Neutrophil (primary cell): Measurements from ENCODE around the gene RPRD1A.

ENCODE experiments used
- H3K27ac ChIP-seq: fragments of 200-600 bp; sonication (generic); 2 replicates; pipeline ENCODE4 v1.5.1; 2016; ENCODE audit warnings: mild to moderate bottlenecking, moderate library complexity
- H3K27me3 ChIP-seq: fragments of 200-600 bp; sonication (generic); 2 replicates; pipeline ENCODE4 v1.6.0; 2016; ENCODE audit warnings: mild to moderate bottlenecking
- H3K36me3 ChIP-seq: fragments of 200-600 bp; sonication (generic); 2 replicates; pipeline ENCODE4 v1.5.1; 2017
- H3K4me1 ChIP-seq, 2 experiments: fragments of 200-600 bp in 1 of 2; sonication (generic) in 1 of 2; 1 replicate in 1 of 2; 2 replicates in 1 of 2; pipeline versions ENCODE4 v1.5.1 to v1.6.1; 2013 to 2016; ENCODE audit warnings: low read depth in 1 of 2, low read length in 1 of 2, mild to moderate bottlenecking in 1 of 2, moderate library complexity in 1 of 2; ENCODE audit not compliant: control insufficient read depth in 1 of 2, insufficient read depth in 1 of 2
- H3K4me3 ChIP-seq, 2 experiments: fragments of 200-600 bp in 1 of 2; sonication (generic) in 1 of 2; 1 replicate in 1 of 2; 2 replicates in 1 of 2; pipeline ENCODE4 v1.5.1; 2013 to 2016; ENCODE audit warnings: low read depth in 1 of 2, low read length in 1 of 2, mild to moderate bottlenecking in 1 of 2, moderate library complexity in 1 of 2
- H3K9me3 ChIP-seq: fragments of 200-600 bp; sonication (generic); 2 replicates; pipeline ENCODE4 v1.5.1; 2016
- TF ChIP-seq, protein P1 (sequence below): fragments of 200-600 bp; sonication (generic); IDR thresholded peaks from 2 replicates; pipeline ENCODE4 v1.5.1; 2016; ENCODE audit warnings: antibody characterized with exemption

Gene RPRD1A

DNA sequence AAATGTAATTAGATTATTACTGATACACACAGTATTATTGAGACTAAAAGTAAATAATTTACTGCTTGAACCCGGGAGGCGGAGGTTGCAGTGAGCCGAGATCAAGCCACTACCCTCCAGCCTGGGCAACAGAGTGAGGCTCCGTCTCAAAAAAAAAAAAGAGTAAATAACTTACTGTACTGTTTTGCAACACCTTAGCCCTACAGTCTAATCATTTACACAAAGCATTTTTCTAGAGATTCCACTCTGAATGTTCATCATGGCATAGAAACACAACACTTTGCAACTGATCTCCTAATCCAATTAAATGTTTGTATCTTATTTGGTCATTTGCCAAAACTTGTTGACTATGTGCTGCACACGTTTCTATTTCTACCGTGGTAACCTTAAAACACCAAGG, 118.3 kb downstream of the RPRD1A start:
- Histone ChIP-seq H3K9me3 (no peaks in the 10 kb centered on the region), H3K4me3 (no peak overlapping the region), H3K27ac (no peak overlapping the region), H3K27me3 (peaks cover 27% of the 10 kb centered on the region), H3K4me1 (peaks cover 7 to 10% of the 10 kb centered on the region in 2 experiments), H3K36me3 (no peaks in the 10 kb centered on the region)
- TF ChIP-seq, protein P1, sequence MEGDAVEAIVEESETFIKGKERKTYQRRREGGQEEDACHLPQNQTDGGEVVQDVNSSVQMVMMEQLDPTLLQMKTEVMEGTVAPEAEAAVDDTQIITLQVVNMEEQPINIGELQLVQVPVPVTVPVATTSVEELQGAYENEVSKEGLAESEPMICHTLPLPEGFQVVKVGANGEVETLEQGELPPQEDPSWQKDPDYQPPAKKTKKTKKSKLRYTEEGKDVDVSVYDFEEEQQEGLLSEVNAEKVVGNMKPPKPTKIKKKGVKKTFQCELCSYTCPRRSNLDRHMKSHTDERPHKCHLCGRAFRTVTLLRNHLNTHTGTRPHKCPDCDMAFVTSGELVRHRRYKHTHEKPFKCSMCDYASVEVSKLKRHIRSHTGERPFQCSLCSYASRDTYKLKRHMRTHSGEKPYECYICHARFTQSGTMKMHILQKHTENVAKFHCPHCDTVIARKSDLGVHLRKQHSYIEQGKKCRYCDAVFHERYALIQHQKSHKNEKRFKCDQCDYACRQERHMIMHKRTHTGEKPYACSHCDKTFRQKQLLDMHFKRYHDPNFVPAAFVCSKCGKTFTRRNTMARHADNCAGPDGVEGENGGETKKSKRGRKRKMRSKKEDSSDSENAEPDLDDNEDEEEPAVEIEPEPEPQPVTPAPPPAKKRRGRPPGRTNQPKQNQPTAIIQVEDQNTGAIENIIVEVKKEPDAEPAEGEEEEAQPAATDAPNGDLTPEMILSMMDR: no peak

DNA sequence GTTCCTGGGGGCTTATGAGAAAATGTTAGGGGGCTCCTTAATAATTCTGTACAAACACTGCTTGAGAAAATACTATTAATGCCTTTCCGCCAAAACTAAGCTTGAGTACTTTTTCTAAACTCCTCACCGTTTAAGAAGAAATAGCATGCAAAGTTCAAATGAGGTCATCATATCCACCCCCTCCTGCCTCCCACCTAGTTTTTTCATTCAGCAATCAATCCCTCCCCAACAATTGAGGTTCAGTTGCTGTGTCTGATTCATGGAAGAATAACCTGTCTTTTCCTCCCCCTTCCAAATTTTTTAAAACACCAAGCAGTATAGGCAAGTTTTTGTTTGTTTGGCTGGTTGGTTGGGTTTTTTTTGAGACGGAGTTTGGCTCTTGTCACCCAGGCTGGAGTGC, 119.3 kb downstream of the RPRD1A start:
- peaks cover 27% of the 10 kb centered on the region for H3K27me3 ChIP-seq

DNA sequence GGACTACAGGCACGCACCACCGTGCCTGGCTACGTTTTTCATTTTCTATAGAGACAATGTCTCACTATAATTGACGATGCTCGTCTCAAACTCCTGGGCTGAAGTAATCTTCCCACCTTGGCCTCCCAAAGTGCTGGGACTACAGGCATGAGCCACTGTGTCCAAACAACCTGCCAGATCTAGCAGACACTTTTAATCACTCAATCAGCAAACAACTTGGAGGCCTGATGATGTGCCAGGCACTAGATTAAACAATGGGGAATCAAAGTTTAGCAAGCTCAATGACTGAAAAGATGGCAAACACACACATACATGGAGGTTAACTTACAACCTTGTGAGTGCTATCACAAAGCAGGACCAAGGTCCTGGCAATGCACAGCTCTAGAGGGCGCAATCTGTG, 124.7 kb downstream of the RPRD1A start:
- H3K27me3 ChIP-seq: no peaks in the 10 kb centered on the region

More for the DNA sequence above, 119.3 kb downstream of the RPRD1A start:
- H3K36me3 ChIP-seq: no peaks in the 10 kb centered on the region
- no peak overlapping the region for H3K27ac ChIP-seq
- TF ChIP-seq, protein P1: no peak
- no peaks in the 10 kb centered on the region for H3K9me3 ChIP-seq
- H3K4me3 ChIP-seq: no peak overlapping the region
- peaks cover 7 to 10% of the 10 kb centered on the region in 2 experiments for H3K4me1 ChIP-seq

DNA sequence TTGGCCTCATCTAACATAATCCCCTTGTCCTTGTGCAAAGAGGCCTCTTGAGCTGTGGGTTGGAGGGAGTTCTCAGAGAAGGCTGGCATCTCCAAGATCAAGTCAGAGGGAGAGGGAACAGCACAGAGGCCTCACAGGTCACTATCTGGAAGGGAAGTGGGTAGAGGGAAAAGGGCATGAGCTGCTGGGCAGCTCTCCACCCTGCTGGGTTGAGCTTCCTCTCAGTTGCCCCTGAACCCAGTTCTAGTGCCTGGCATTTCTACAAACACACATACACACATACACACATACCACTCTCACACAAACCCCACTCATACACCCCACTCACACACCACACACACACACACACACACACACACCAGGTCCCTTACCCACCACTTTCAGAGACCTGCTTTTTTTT, 125.2 kb downstream of the RPRD1A start:
- no peaks in the 10 kb centered on the region for H3K9me3 ChIP-seq
- no peaks in the 10 kb centered on the region for H3K4me1 ChIP-seq
- H3K27ac ChIP-seq: no peak overlapping the region
- TF ChIP-seq, protein P1: no peak
- H3K27me3 ChIP-seq: no peaks in the 10 kb centered on the region
- H3K36me3 ChIP-seq: no peaks in the 10 kb centered on the region
- no peak overlapping the region for H3K4me3 ChIP-seq

More for the DNA sequence above, 124.7 kb downstream of the RPRD1A start:
- no peak overlapping the region for H3K4me3 ChIP-seq
- H3K9me3 ChIP-seq: no peaks in the 10 kb centered on the region
- no peaks in the 10 kb centered on the region for H3K4me1 ChIP-seq
- H3K36me3 ChIP-seq: no peaks in the 10 kb centered on the region
- H3K27ac ChIP-seq: no peak overlapping the region
- TF ChIP-seq, protein P1: no peak

DNA sequence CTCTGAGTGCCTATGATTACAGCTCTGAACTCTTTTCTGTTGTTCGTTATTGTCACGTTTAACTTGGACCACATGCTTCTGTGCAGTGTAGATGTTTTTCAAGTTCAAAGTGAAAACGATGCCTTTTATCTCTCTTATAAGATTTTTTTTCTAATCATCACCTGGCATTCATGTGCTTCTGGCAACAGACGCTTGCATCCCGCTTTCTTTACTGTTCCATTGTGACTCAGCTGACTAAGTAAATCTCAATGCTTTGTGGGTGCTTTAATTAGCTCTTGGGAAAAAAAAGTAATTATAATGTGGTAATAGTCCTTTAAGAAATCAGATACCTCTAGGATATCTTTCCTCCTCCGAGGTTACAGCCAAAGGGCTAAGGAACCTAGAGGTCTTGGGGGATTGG, 126.1 kb downstream of the RPRD1A start:
- H3K4me1 ChIP-seq: no peaks in the 10 kb centered on the region
- no peaks in the 10 kb centered on the region for H3K9me3 ChIP-seq
- TF ChIP-seq, protein P1: no peak
- H3K4me3 ChIP-seq: no peak overlapping the region
- H3K27me3 ChIP-seq: no peaks in the 10 kb centered on the region
- H3K36me3 ChIP-seq: no peaks in the 10 kb centered on the region
- no peak overlapping the region for H3K27ac ChIP-seq
